CD4-positive, alpha-beta T cell treated with Interleukin-21 for 1 hour (primary cell): ENCODE measurements around the gene NRARP.
A peak's percentile ranks its signal among the peaks of the same experiment; 100 is the strongest.

Source experiments
- DNase-seq: peaks from one replicate; pipeline ENCODE4 v3.0.0-alpha.2; 2020

Gene NRARP

GRCh38 chr9:137297966-137298365 lies 4.1 kb downstream of the NRARP start:
- DNase-seq, result no peak

- no peak for DNase-seq
These were observed 5.1 kb downstream of the NRARP start for GRCh38 chr9:137296670-137297664.

- no peak for DNase-seq
These were observed 6.0 kb downstream of the NRARP start for GRCh38 chr9:137295849-137296669.

GRCh38 chr9:137295238-137295811 lies 6.7 kb downstream of the NRARP start:
- peak; percentile 46 for DNase-seq

GRCh38 chr9:137294681-137295237 lies 7.3 kb downstream of the NRARP start:
- DNase-seq, result peak; percentile 26

- peak; percentile 35 for DNase-seq
These were observed 7.9 kb downstream of the NRARP start for GRCh38 chr9:137294091-137294680.

- DNase-seq, result no peak
These were observed 8.5 kb downstream of the NRARP start for GRCh38 chr9:137293482-137294090.

GRCh38 chr9:137293094-137293481 lies 9.0 kb downstream of the NRARP start:
- no peak for DNase-seq

- DNase-seq, result peak; percentile 31
These were observed 15.1 kb downstream of the NRARP start for GRCh38 chr9:137286975-137287383.

GRCh38 chr9:137281345-137282116 lies 20.5 kb downstream of the NRARP start:
- no peak for DNase-seq

- DNase-seq, result no peak
These were observed 21.4 kb downstream of the NRARP start for GRCh38 chr9:137280474-137281344.

- no peak for DNase-seq
These were observed 22.2 kb downstream of the NRARP start for GRCh38 chr9:137279741-137280473.

GRCh38 chr9:137278721-137279711 lies 23.1 kb downstream of the NRARP start:
- no peak for DNase-seq

GRCh38 chr9:137278061-137278701 lies 23.9 kb downstream of the NRARP start:
- DNase-seq, result no peak

GRCh38 chr9:137277329-137278041 lies 24.6 kb downstream of the NRARP start, which contains the start of gene TOR4A:
TSS of gene TOR4A (plus strand) at chr9:137277726. CDS start at chr9:137278690, 964 bp downstream.
- DNase-seq, result peak; percentile 35

GRCh38 chr9:137276473-137277328 lies 25.4 kb downstream of the NRARP start:
- no peak for DNase-seq
